AG09309 (cell line): ENCODE measurements around the gene ITGA4.

Source experiments
- DNase-seq: peaks from one replicate; pipeline ENCODE4 v3.0.0-alpha.2; 2010; ENCODE audit warnings: low read depth
- H3K4me3 ChIP-seq: 2 replicates; pipeline ENCODE4 v1.5.1; 2011; ENCODE audit warnings: mild to moderate bottlenecking, low read depth, low read length, moderate library complexity; ENCODE audit not compliant: control insufficient read depth
- CTCF ChIP-seq: IDR thresholded peaks from 2 replicates; pipeline ENCODE4 v1.5.1; 2011; ENCODE audit warnings: mild to moderate bottlenecking, low read depth, low read length, inconsistent platforms; ENCODE audit not compliant: insufficient read depth, control insufficient read depth; ENCODE audit errors: missing control alignments

The ITGA4 gene

GRCh38 chr2:181464966-181465365 is 7.8 kb downstream of the ITGA4 start:
- DNase-seq = no peak
- TF ChIP-seq CTCF = no peak
- no peak overlapping the region for H3K4me3 ChIP-seq

GRCh38 chr2:181465676-181466375 is 8.6 kb downstream of the ITGA4 start:
- H3K4me3 ChIP-seq = no peak overlapping the region
- peak; percentile 74 for DNase-seq

GRCh38 chr2:181466661-181467576 is 9.7 kb downstream of the ITGA4 start:
- no peak for DNase-seq
- peak; percentile 82 for TF ChIP-seq CTCF
- H3K4me3 ChIP-seq = no peak overlapping the region

More at GRCh38 chr2:181465676-181466375, 8.6 kb downstream of the ITGA4 start:
- no peak for TF ChIP-seq CTCF

DNA sequence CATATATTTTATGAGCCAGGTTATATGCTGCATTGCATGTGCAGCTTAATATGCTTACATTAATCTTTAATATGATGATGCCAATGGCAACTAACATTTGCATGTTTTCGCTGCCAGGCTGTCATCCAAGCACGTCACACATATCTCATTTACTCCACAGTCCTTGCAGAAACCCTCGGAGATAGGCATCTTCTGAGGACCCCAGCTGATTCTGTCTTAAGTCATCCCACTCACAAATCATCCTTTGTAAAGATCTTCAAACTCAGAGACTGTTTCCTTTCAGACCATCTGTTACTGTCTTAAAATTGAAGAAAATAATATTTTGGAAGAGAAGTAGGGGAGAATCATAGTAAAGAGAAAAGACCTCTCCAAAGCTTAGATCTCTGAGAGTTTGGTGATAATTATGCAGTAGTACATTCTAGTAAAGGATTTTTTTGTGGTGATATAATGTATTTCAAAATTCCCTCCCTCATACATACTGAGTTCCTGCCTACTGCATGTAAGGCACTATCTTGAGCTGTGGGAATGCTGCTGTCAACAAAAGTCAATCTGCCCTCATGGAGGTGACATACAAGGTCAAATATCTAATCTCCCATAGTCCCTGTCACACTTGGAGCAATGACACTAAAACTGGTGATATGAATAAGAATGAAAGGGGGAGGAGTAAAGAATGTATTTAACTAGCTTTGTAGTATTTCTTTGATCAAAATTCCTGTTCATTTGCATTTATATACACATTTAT is 11.0 kb downstream of the ITGA4 start:
- no peak for TF ChIP-seq CTCF

GRCh38 chr2:181468811-181469210 is 11.6 kb downstream of the ITGA4 start:
- no peak for DNase-seq
- no peak overlapping the region for H3K4me3 ChIP-seq
- TF ChIP-seq CTCF = no peak

More for the DNA sequence above, 11.0 kb downstream of the ITGA4 start:
- H3K4me3 ChIP-seq = no peak overlapping the region
- no peak for DNase-seq

DNA sequence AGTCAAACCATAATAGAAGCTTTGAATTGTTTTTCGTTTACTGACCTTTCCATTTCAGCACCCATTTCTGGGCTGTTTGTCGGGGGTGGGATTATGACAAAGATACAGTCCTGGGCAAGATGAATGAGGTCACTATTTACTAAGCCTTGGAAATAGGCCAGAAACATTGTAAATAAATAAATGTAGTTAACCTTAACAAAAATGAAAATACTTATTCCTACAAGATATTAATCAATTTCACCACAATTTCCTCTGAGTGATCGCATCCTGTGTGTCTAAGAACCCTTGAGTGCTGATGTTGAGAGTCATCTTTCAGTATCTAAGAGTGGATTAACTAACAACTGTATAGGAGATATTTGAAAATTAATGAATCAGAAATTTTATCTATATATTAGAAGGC is 14.0 kb downstream of the ITGA4 start:
- no peak for DNase-seq
- no peak for TF ChIP-seq CTCF
- no peak overlapping the region for H3K4me3 ChIP-seq
